Measurements from ENCODE around the gene PRTFDC1. TPM values are rescaled to one million over a fixed set of nuclear protein-coding genes. Genes with fewer than 3 reads are reported as not detected.

The PRTFDC1 gene
- total RNA-seq, 1 experiment from 2014 or later: not detected

DNA sequence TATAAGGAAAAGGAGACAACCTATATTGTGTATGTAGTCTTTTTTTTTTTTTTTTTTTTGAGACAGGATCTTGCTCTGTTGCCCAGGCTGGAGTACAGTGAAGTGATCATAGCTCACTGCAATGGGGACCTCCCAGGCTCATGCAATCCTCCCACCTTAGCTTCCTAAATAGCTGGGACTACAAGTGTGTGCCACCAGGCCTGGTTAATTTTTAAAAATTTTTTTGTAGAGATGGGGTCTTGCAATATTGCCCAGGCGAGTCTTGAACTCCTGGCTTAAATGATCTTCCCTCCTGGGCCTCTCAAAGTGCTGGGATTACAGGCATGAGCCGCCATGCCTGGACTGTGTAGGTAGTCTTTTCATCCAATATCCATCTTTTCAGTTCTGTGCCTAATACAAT, 150.0 kb downstream of the PRTFDC1 start:
- intact Hi-C loops (cut with micrococcal nuclease): no loop called here
- Histone ChIP-seq H3K36me3 (ENCODE audit: control insufficient read depth in 1 of 2, insufficient read depth in 2 of 2, low read length in 2 of 2) (no peaks in the 10 kb centered on the region), H2AFZ (ENCODE audit: low read depth, low read length, poor library complexity, severe bottlenecking) (no peak overlapping the region), H4K20me1 (ENCODE audit: insufficient read depth) (no peaks in the 10 kb centered on the region), H3K79me2 (ENCODE audit: insufficient read depth, low read length) (no peaks in the 10 kb centered on the region), H3K4me3 (replicated peaks in 1 of 2; ENCODE audit: low read depth in 1 of 2, low read length in 2 of 2) (no peak overlapping the region), H3K27ac (ENCODE audit: low read depth, low read length) (no peak overlapping the region), H3K27me3 (ENCODE audit: insufficient read depth, low read length) (no peaks in the 10 kb centered on the region), H3K9me3 (ENCODE audit: control insufficient read depth in 1 of 2, insufficient read depth in 1 of 2, low read depth in 1 of 2, low read length in 2 of 2) (no peaks in the 10 kb centered on the region), H3K4me1 (ENCODE audit: control insufficient read depth in 1 of 2, insufficient read depth in 2 of 2, low read length in 2 of 2) (no peaks in the 10 kb centered on the region), H3K9me2 (ENCODE audit: insufficient read depth) (no peaks in the 10 kb centered on the region), H3K9ac (ENCODE audit: low read length) (no peak overlapping the region), H3K4me2 (ENCODE audit: low read length) (no peak overlapping the region)
- ATAC-seq (no peak), DNase-seq (ENCODE audit: low read depth, low spot score) (no peak)
- ChIA-PET RAD21 (ENCODE audit: low non-redundant PET in 1 of 2, low total read pairs in 2 of 2, uncharacterized antibody in 2 of 2, unreplicated experiment in 2 of 2) (no interaction called here), POLR2A (no interaction called here), CTCF (no interaction called here)
- no TSS peak for BruUV-seq (replicated peaks)
- TF ChIP-seq SP1 (IDR thresholded peaks at IDR 0.05; ENCODE audit: low read depth) (no peak), ZNF274 (IDR thresholded peaks at IDR 0.05; ENCODE audit: low read depth, low read length) (no peak), SRF (IDR thresholded peaks at IDR 0.05; ENCODE audit: low read depth) (no peak)

DNA sequence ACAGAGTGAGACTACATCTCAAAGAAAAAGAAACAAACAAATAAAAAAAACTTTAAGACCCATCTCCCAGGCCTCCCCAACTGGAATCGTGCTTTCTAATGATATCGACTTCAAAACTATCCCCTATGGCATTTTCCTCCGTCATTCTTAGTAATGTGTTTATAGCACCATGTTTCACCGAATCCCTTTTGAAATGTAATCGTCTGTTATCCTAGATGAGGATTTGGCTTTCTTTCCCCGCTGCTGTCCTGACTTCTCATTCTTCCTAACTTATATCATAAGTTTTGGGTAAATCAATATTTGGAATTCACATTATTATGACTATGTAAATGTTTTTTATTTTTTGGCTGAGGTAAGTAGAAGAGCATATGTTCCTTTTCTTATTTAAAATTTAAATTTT, 151.5 kb downstream of the PRTFDC1 start:
- Histone ChIP-seq H3K36me3 (ENCODE audit: control insufficient read depth in 1 of 2, insufficient read depth in 2 of 2, low read length in 2 of 2) (no peaks in the 10 kb centered on the region), H3K9me2 (ENCODE audit: insufficient read depth) (no peaks in the 10 kb centered on the region), H3K27me3 (ENCODE audit: insufficient read depth, low read length) (no peaks in the 10 kb centered on the region), H3K4me3 (replicated peaks in 1 of 2; ENCODE audit: low read depth in 1 of 2, low read length in 2 of 2) (no peak overlapping the region), H4K20me1 (ENCODE audit: insufficient read depth) (no peaks in the 10 kb centered on the region), H3K9me3 (ENCODE audit: control insufficient read depth in 1 of 2, insufficient read depth in 1 of 2, low read depth in 1 of 2, low read length in 2 of 2) (no peaks in the 10 kb centered on the region), H3K27ac (ENCODE audit: low read depth, low read length) (no peak overlapping the region), H3K4me2 (ENCODE audit: low read length) (no peak overlapping the region), H3K9ac (ENCODE audit: low read length) (no peak overlapping the region), H2AFZ (ENCODE audit: low read depth, low read length, poor library complexity, severe bottlenecking) (no peak overlapping the region), H3K4me1 (ENCODE audit: control insufficient read depth in 1 of 2, insufficient read depth in 2 of 2, low read length in 2 of 2) (no peaks in the 10 kb centered on the region), H3K79me2 (ENCODE audit: insufficient read depth, low read length) (no peaks in the 10 kb centered on the region)
- ChIA-PET CTCF (no interaction called here), RAD21 (ENCODE audit: low non-redundant PET in 1 of 2, low total read pairs in 2 of 2, uncharacterized antibody in 2 of 2, unreplicated experiment in 2 of 2) (no interaction called here), POLR2A (no interaction called here)
- no peak for TF ChIP-seq EGR1 (IDR thresholded peaks at IDR 0.05; ENCODE audit: low read depth)
- no peak for TF ChIP-seq CBX3 (IDR thresholded peaks at IDR 0.05; ENCODE audit: low read depth)
- no peak for TF ChIP-seq EZH2phosphoT487 (IDR thresholded peaks at IDR 0.05; ENCODE audit: borderline replicate concordance)
- no peak for TF ChIP-seq ELF1 (IDR thresholded peaks at IDR 0.05; ENCODE audit: borderline replicate concordance, low read depth)
- no peak for TF ChIP-seq SP1 (IDR thresholded peaks at IDR 0.05; ENCODE audit: low read depth)
- TF ChIP-seq POLR2A (IDR thresholded peaks at IDR 0.05; ENCODE audit: borderline replicate concordance, extremely low read depth, insufficient read depth, insufficient read length): no peak
- TF ChIP-seq, protein P1, sequence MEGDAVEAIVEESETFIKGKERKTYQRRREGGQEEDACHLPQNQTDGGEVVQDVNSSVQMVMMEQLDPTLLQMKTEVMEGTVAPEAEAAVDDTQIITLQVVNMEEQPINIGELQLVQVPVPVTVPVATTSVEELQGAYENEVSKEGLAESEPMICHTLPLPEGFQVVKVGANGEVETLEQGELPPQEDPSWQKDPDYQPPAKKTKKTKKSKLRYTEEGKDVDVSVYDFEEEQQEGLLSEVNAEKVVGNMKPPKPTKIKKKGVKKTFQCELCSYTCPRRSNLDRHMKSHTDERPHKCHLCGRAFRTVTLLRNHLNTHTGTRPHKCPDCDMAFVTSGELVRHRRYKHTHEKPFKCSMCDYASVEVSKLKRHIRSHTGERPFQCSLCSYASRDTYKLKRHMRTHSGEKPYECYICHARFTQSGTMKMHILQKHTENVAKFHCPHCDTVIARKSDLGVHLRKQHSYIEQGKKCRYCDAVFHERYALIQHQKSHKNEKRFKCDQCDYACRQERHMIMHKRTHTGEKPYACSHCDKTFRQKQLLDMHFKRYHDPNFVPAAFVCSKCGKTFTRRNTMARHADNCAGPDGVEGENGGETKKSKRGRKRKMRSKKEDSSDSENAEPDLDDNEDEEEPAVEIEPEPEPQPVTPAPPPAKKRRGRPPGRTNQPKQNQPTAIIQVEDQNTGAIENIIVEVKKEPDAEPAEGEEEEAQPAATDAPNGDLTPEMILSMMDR (IDR thresholded peaks at IDR 0.05 in 2 of 3, conservative IDR thresholded peaks at IDR 0.05 in 1 of 3; ENCODE audit: borderline replicate concordance in 1 of 3, insufficient read depth in 1 of 3, low read depth in 2 of 3, low read length in 2 of 3): no peak
- TF ChIP-seq EZH2 (IDR thresholded peaks at IDR 0.05): no peak
- no peak for TF ChIP-seq YY1 (IDR thresholded peaks at IDR 0.05; ENCODE audit: extremely low read depth, insufficient replicate concordance, low read depth, low read length)
- TF ChIP-seq CEBPB (IDR thresholded peaks at IDR 0.05; ENCODE audit: low read depth): no peak
- no peak for TF ChIP-seq JUND (IDR thresholded peaks at IDR 0.05)
- TF ChIP-seq RAD21 (IDR thresholded peaks at IDR 0.05; ENCODE audit: low read depth): no peak
- TF ChIP-seq, protein P2, sequence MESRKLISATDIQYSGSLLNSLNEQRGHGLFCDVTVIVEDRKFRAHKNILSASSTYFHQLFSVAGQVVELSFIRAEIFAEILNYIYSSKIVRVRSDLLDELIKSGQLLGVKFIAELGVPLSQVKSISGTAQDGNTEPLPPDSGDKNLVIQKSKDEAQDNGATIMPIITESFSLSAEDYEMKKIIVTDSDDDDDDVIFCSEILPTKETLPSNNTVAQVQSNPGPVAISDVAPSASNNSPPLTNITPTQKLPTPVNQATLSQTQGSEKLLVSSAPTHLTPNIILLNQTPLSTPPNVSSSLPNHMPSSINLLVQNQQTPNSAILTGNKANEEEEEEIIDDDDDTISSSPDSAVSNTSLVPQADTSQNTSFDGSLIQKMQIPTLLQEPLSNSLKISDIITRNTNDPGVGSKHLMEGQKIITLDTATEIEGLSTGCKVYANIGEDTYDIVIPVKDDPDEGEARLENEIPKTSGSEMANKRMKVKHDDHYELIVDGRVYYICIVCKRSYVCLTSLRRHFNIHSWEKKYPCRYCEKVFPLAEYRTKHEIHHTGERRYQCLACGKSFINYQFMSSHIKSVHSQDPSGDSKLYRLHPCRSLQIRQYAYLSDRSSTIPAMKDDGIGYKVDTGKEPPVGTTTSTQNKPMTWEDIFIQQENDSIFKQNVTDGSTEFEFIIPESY (IDR thresholded peaks at IDR 0.05; ENCODE audit: extremely low read depth, insufficient replicate concordance, low read length): no peak
- no peak for TF ChIP-seq SRF (IDR thresholded peaks at IDR 0.05; ENCODE audit: low read depth)
- no peak for ATAC-seq
- intact Hi-C loops (cut with micrococcal nuclease): no loop called here
- no peak for DNase-seq (ENCODE audit: low read depth, low spot score)
- BruUV-seq (replicated peaks): no TSS peak

Measured in HCT116 (cell line).